Caco-2 (cell line): ENCODE data around the gene SDHAF3. TPM values are rescaled to one million over a fixed set of nuclear protein-coding genes. Genes with fewer than 3 reads are reported as not detected.

Experiments used
- BruUV-seq: library from RNA; stranded (reverse); fragments of 400-500 nt; replicated peaks from 2 replicates; lab custom pipeline; 2021; lab: Mats Ljungman, UMichigan
- CTCF ChIA-PET: fragments of 300-600 bp; sonication (Branson Sonifier 250); formaldehyde crosslinking; loops from one replicate; lab custom pipeline; 2022; ENCODE audit warnings: antibody characterized with exemption; lab: Charles Lee
- POLR2A ChIA-PET: fragments of 300-600 bp; sonication (Branson Sonifier 250); formaldehyde crosslinking; loops from one replicate; lab custom pipeline; 2022; ENCODE audit warnings: antibody characterized with exemption; lab: Charles Lee
- DNase-seq, 2 experiments: peaks; one replicate each; pipeline versions ENCODE4 v3.0.0 to v3.0.0-alpha.2; 2020 to 2022
- H3K27me3 ChIP-seq: replicated peaks from 2 replicates; pipeline ENCODE4 v1.6.0; 2011; ENCODE audit warnings: low read length; ENCODE audit not compliant: control insufficient read depth, insufficient read depth
- H3K36me3 ChIP-seq: 2 replicates; pipeline ENCODE4 v1.5.1; 2011; ENCODE audit warnings: low read length; ENCODE audit not compliant: control insufficient read depth, insufficient read depth
- H3K4me1 ChIP-seq: fragments of 250-450 bp; sonication (Bioruptor Pico); 2 replicates; pipeline ENCODE4 v1.5.1; 2020; ENCODE audit warnings: mild to moderate bottlenecking
- H3K4me3 ChIP-seq: 2 replicates; pipeline ENCODE4 v1.5.1; 2011; ENCODE audit warnings: low read depth, mild to moderate bottlenecking, control low read depth, low read length
- H3K9me3 ChIP-seq: fragments of 250-450 bp; sonication (Bioruptor Pico); 2 replicates; pipeline ENCODE4 v1.5.1; 2020; ENCODE audit warnings: mild to moderate bottlenecking, moderate library complexity
- H3K27ac Mint-ChIP-seq: one replicate; pipeline ENCODE4 v1.8.0; 2022; ENCODE audit warnings: mixed read lengths; ENCODE audit not compliant: unreplicated experiment
- H3K27me3 Mint-ChIP-seq: one replicate; pipeline ENCODE4 v1.8.0; 2022; ENCODE audit warnings: mixed read lengths; ENCODE audit not compliant: insufficient read depth, unreplicated experiment
- H3K36me3 Mint-ChIP-seq: one replicate; pipeline ENCODE4 v1.8.0; 2022; ENCODE audit warnings: mild to moderate bottlenecking, mixed read lengths; ENCODE audit not compliant: insufficient read depth, unreplicated experiment
- H3K4me1 Mint-ChIP-seq: one replicate; pipeline ENCODE4 v1.8.0; 2022; ENCODE audit warnings: low read depth, mixed read lengths; ENCODE audit not compliant: unreplicated experiment
- H3K4me3 Mint-ChIP-seq: one replicate; pipeline ENCODE4 v1.8.0; 2022; ENCODE audit warnings: mild to moderate bottlenecking, moderate library complexity, mixed read lengths; ENCODE audit not compliant: unreplicated experiment
- H3K9me3 Mint-ChIP-seq: one replicate; pipeline ENCODE4 v1.8.0; 2022; ENCODE audit warnings: mixed read lengths; ENCODE audit not compliant: unreplicated experiment
- intact Hi-C: fragments of 100-400 bp; cut with micrococcal nuclease; formaldehyde crosslinking; loops from one replicate; pipeline ENCODE4 v1.10.0; 2022; ENCODE audit not compliant: unreplicated experiment
- total RNA-seq: library from RNA; stranded (reverse); gene quantifications from 2 replicates; pipeline ENCODE4 v1.2.3, GENCODE V29; 2022
- TF ChIP-seq, protein P1 (sequence below), 2 experiments: fragments of 200-600 bp in 1 of 2; IDR thresholded peaks; 1 replicate in 1 of 2; 2 replicates in 1 of 2; pipeline versions ENCODE4 v1.5.1 to v1.8.0; 2011 to 2022; ENCODE audit warnings: antibody characterized with exemption in 1 of 2, control low read depth in 1 of 2, inconsistent platforms in 1 of 2, low read depth in 1 of 2, low read length in 1 of 2, mild to moderate bottlenecking in 1 of 2, moderate library complexity in 1 of 2; ENCODE audit not compliant: insufficient read depth in 1 of 2, severe bottlenecking in 1 of 2, unreplicated experiment in 1 of 2

SDHAF3 gene
- total RNA-seq, 1 experiment from 2014 or later = 13.1 TPM

DNA sequence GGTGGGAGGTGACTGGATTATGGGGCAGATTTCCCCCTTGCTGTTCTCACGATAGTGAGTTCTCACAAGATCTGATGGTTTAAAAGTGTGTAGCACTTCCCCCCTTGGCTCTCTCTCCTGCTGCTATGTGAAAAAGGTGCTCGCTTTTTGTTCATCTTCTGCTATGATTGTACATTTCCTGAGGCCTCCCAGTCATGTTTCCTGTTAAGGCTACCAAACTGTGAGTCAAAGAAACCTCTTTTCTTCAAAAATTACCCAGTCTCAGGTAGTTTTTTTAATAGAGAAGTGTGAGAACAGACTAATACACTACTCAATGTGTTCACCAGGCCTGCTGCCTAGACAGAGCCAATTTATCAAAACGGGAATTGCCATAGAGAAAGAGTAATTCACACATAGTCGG lies 49.7 kb downstream of the SDHAF3 start:
- Histone ChIP-seq H3K36me3 (no peaks in the 10 kb centered on the region), H3K9me3 (0 out of 2 replicates have a peak, but pooled peaks cover 14% of the 10 kb centered on the region), H3K27me3 (no peaks in the 10 kb centered on the region), H3K4me3 (no peak overlapping the region), H3K4me1 (no peaks in the 10 kb centered on the region)
- ChIA-PET CTCF (no interaction called here), POLR2A (no interaction called here)
- DNase-seq = no peak
- intact Hi-C loops = no loop called here
- Mint-ChIP-seq H3K27me3 (no peaks in the 10 kb centered on the region), H3K36me3 (peaks cover 5% of the 10 kb centered on the region), H3K27ac (no peak overlapping the region), H3K4me1 (no peaks in the 10 kb centered on the region), H3K4me3 (no peak overlapping the region), H3K9me3 (peaks cover 22% of the 10 kb centered on the region)
- TF ChIP-seq, protein P1, sequence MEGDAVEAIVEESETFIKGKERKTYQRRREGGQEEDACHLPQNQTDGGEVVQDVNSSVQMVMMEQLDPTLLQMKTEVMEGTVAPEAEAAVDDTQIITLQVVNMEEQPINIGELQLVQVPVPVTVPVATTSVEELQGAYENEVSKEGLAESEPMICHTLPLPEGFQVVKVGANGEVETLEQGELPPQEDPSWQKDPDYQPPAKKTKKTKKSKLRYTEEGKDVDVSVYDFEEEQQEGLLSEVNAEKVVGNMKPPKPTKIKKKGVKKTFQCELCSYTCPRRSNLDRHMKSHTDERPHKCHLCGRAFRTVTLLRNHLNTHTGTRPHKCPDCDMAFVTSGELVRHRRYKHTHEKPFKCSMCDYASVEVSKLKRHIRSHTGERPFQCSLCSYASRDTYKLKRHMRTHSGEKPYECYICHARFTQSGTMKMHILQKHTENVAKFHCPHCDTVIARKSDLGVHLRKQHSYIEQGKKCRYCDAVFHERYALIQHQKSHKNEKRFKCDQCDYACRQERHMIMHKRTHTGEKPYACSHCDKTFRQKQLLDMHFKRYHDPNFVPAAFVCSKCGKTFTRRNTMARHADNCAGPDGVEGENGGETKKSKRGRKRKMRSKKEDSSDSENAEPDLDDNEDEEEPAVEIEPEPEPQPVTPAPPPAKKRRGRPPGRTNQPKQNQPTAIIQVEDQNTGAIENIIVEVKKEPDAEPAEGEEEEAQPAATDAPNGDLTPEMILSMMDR (IDR thresholded peaks at IDR 0.05; ENCODE audit: insufficient read depth in 1 of 2, low read depth in 1 of 2, low read length in 1 of 2, severe bottlenecking in 1 of 2, unreplicated experiment in 1 of 2) = no peak
- no TSS peak for BruUV-seq

DNA sequence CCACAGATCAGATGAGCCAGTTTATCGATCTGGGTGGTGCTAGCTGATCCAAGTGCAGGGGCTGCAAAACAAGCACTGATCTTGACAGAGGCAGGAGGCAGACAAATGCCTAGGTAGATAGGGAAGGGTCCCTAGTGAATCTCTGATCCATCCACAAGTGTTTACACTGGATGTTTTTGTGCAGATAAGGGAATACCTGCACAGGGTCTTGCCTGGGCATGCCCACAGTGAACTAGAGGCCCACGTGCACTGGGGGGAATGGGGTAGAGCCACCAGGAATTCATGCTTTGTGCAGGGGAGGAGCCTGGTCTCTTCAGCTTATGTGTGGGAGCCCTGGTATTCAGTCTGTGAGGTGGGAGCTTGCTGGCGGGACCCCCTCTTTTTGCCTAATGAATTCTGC lies 50.3 kb downstream of the SDHAF3 start:
- POLR2A ChIA-PET = no interaction called here
- peaks cover 22% of the 10 kb centered on the region for H3K9me3 Mint-ChIP-seq

DNA sequence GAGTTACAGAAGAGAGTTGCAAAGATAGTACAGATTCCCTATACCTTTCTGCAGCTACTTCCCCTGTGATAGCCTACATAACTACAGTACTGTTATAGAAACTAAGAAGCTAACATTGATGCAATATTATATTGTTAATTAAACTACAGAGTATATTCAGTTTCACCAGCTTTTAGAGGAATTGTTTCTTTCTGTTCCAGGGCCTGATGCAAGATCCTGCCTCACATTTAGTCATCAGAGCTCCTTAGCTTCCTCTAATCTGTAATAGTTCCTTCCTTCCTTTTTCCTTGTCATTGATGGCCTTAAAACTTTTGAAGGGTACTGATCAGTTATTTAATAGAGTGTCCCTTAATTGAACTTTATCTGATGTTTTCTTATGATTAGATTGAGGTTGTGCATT lies 56.8 kb downstream of the SDHAF3 start:
- no peak for DNase-seq
- no peaks in the 10 kb centered on the region for H3K4me1 ChIP-seq
- no peaks in the 10 kb centered on the region for H3K36me3 Mint-ChIP-seq
- H3K27me3 Mint-ChIP-seq = no peaks in the 10 kb centered on the region
- H3K4me3 ChIP-seq = no peak overlapping the region
- no peak overlapping the region for H3K27ac Mint-ChIP-seq
- TF ChIP-seq, protein P1 (IDR thresholded peaks at IDR 0.05; ENCODE audit: insufficient read depth in 1 of 2, low read depth in 1 of 2, low read length in 1 of 2, severe bottlenecking in 1 of 2, unreplicated experiment in 1 of 2) = no peak
- ChIA-PET CTCF (no interaction called here), POLR2A (no interaction called here)
- no peaks in the 10 kb centered on the region for H3K9me3 ChIP-seq
- no TSS peak for BruUV-seq
- no peaks in the 10 kb centered on the region for H3K9me3 Mint-ChIP-seq
- no peak overlapping the region for H3K4me3 Mint-ChIP-seq
- H3K36me3 ChIP-seq = no peaks in the 10 kb centered on the region
- H3K27me3 ChIP-seq = no peaks in the 10 kb centered on the region
- no peaks in the 10 kb centered on the region for H3K4me1 Mint-ChIP-seq
- intact Hi-C loops = no loop called here

More for the DNA sequence above, 50.3 kb downstream of the SDHAF3 start:
- CTCF ChIA-PET = no interaction called here
- TF ChIP-seq, protein P1 (IDR thresholded peaks at IDR 0.05; ENCODE audit: insufficient read depth in 1 of 2, low read depth in 1 of 2, low read length in 1 of 2, severe bottlenecking in 1 of 2, unreplicated experiment in 1 of 2) = no peak
- Histone ChIP-seq H3K9me3 (0 out of 2 replicates have a peak, but pooled peaks cover 14% of the 10 kb centered on the region), H3K27me3 (no peaks in the 10 kb centered on the region), H3K4me1 (no peaks in the 10 kb centered on the region), H3K4me3 (no peak overlapping the region), H3K36me3 (no peaks in the 10 kb centered on the region)
- intact Hi-C loops = no loop called here
- H3K27me3 Mint-ChIP-seq = no peaks in the 10 kb centered on the region
- H3K36me3 Mint-ChIP-seq = peaks cover 1% of the 10 kb centered on the region
- DNase-seq = no peak
- no peak overlapping the region for H3K27ac Mint-ChIP-seq
- BruUV-seq = no TSS peak
- no peak overlapping the region for H3K4me3 Mint-ChIP-seq
- H3K4me1 Mint-ChIP-seq = no peaks in the 10 kb centered on the region
